Right lung (tissue), 5 donors: ENCODE results near the gene FIBP. TPM values are rescaled to one million over a fixed set of nuclear protein-coding genes. Genes with fewer than 3 reads are reported as not detected.

Source experiments
- DNase-seq, 2 donors: peaks; one replicate each; pipeline ENCODE4 v3.0.0-alpha.2; 2013
- polyA plus RNA-seq, 5 donors: library from polyadenylated mRNA; unstranded; fragments of 120-200 nt; gene quantifications; one replicate each; pipeline versions ENCODE4 v1.2.1 to v1.2.3, GENCODE V29; 2013; ENCODE audit warnings: inconsistent platforms in 1 of 5, low replicate concordance in 1 of 5; ENCODE audit not compliant: insufficient read length in 5 of 5, insufficient read depth in 1 of 5

Gene FIBP
- polyA plus RNA-seq, 5 donors: 72.3 to 87.4 (median 76.5) TPM

GRCh38 chr11:65916391-65916790 is 28.1 kb upstream of the FIBP start:
- DNase-seq: no peak

DNA sequence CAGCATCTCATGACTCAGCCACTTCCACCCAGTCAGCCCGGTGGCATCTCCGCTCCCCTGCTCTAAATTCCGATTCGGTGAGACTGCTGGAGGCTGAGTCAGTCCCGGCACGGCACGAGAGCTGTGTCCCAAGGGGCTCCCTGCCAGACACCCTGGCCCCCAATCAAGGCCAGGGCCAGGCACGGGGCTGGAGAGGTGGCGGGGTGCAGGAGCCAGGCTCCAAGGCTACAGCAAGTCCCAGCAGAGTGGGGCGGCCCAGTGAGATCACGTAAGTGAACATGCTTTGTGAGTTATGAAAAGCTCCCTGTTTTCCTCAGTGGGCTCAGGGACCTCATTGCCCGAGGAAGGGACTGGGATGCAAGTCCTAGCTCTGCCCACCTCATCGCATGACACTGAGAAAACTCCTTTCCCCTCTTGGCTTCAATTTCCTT is 27.6 kb upstream of the FIBP start:
- DNase-seq: no peak

DNA sequence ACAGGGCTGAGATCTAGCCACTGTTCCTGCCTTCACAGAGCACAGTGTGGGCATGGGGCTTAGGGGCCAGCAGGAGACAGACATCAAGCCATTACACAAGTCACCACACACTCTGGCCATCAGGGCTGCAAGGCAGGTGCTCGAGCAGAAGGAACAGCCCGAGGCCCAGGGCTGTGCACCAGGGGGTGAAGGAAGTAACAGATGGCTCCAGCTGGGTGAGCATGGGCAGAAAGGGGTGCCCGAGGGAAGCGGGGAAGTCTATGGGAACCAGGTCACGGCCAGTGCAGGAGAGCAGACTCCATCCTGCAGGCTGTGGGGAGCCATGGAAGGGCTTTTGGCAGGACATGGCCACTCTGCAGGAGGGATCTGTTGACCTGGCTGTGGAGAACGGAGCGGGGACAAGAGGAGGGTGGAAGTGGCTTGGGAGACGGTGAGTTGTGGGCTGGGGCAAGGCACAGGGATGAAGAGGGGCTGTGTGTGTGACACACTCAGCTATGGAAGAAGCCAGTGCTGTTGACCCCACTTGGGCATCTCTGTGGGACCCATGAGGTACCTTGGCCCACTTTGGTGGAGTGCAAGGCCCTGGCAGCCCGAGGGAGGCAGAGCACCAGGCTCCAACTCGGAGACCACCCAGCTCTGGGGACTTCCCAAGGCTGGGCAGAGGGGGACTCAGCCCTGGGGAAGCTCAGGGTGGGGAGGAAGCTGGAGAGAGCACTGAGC is 27.0 kb upstream of the FIBP start:
- DNase-seq: no peak

DNA sequence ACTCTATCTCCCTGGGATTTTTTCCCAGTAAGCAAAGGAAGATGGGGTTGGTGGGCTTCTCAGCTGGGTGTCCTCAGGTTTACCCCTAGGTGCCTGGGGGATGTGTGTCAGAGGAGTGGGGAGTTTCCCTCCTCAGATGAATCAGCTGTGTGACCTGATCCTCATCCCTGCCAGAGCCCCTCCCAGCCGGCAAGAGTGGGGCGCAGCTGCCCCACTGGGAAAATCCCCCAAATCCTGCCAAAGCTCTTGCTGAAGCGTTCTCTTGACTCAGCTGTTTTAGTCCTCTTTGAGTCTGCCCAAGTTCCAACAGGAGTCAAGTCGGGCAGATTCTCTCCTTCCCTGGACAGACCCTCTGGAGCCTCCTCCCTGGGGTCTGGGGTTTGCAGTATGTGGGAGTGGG is 24.6 kb upstream of the FIBP start:
- no peak for DNase-seq

DNA sequence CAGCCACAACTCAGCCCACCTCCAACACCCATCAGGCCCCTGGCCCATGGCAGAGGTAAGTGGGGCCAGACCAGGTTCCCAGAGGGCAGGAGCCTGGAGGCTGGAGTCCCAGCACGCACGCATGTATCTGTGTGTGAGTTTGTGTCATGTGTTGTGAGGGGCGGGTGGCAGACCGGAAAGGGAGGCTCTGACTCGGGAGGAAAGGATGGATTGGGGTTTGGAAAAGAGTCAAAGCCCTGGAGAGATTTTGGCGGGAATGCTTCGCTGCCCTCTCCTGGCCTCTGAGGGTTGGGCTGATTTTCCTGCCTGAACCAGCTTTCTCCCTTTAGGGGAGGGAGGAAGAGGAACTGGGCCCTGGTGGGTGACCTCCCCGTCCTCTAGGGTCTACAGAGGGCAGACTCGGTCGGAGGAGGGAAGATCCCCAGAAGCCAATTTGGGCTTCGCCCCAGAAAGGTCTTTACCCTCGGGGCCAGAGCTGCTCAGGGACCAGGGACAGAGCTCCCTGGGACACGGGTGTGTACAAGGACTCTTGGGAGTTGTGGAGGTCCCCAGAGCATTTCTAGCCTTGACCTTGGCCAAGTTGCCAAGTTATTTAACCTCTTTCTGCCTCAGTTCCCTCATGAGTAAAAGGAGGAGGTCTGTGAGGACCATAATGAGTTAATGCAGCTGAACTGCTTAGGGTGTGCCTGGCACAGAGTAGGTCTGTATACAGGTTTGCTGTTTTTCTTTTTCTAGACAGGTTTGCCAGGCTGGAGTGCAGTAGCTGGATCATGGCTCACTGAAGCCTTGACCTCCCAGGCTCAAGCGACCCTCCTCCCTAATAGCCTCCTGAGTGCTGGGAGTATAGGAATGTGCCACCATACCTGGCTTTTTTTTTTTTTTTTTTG is 23.7 kb upstream of the FIBP start:
- peak; percentile 72 to 79 for DNase-seq

DNA sequence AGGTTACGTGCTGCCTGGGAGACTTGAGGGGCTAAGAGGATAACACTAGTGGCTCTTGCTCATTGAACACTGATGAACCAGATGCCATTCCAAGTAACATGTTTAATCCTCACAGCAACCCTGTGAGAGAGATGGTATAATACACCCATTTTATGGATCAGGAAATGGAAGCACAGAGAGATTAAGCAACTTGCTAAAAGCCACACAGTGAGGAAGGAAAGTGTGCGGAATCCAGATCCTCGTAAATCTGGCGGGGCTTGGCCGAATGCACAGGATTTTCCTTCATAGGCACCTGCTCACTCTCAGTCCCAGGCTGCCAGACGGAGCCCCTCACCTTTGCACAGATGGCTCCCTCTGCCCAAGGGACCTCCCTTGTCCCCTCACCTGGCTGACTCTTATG is 19.6 kb upstream of the FIBP start:
- no peak for DNase-seq

- DNase-seq: no peak
Observed at GRCh38 chr11:65906602-65907001, 18.3 kb upstream of the FIBP start.

- no peak for DNase-seq
Observed at GRCh38 chr11:65903715-65904114, 15.4 kb upstream of the FIBP start.

DNA sequence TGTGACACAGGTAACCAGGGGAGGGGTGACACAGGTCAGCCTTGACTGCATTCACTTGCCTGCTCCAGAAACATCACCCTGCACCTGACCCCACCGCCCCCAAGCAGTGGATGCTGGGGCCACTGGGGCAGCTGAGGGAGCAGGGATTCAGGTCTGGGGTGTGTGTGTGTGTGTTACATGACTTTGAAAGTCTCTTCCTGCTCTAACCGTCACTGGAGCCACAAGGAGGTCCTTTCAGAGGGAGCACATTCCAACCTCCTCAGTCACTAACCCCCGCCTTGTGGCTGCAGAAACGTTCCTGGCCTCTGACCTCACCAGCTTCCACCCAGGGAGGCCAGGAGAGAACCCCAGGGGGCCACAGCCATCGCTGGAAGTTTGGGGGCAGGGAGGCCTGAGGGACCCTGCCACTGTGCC is 14.8 kb upstream of the FIBP start:
- DNase-seq: no peak

GRCh38 chr11:65900899-65901180 is 12.6 kb upstream of the FIBP start:
- no peak for DNase-seq

GRCh38 chr11:65900125-65900898 is 12.0 kb upstream of the FIBP start, which contains the start of gene FOSL1:
TSS of gene FOSL1 (minus strand) at chr11:65900388. CDS start at chr11:65900339, 49 bp downstream.
- DNase-seq: peak; percentile 61 to 65

GRCh38 chr11:65899356-65900124 is 11.3 kb upstream of the FIBP start:
- peak in 1 of 2 donors; percentile 13 for DNase-seq

- no peak for DNase-seq
Observed at GRCh38 chr11:65898656-65899355, 10.5 kb upstream of the FIBP start.

DNA sequence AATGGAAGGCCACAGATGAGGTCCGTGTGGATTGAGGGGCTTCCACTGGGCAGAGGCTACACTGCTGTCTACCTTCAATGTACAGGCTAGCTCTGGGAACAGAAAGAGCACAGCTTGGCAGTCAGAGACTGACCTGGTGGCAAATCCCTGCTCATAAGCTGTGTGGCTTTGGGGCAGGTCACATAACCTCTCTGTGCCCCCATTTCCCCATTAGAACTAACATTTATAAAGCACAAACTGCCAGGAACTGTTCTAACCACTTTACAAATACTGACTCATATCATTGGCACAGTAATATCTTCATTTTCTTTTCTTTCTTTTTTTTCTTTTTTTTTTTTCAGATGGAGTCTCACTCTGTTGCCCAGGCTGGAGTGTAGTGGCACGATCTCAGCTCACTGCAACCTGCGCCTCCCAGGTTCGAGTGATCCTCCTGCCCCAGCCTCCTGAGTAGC is 8.8 kb upstream of the FIBP start:
- DNase-seq: no peak

GRCh38 chr11:65896034-65896999 is 8.0 kb upstream of the FIBP start:
- DNase-seq: no peak

GRCh38 chr11:65895482-65895981 is 7.3 kb upstream of the FIBP start:
- DNase-seq: no peak

GRCh38 chr11:65894034-65894591 is 5.8 kb upstream of the FIBP start:
- no peak for DNase-seq

- no peak for DNase-seq
Observed at GRCh38 chr11:65892661-65893317, 4.5 kb upstream of the FIBP start.
